Lung microvascular endothelial cell (primary cell): ENCODE data around the gene DHH. TPM values are rescaled to one million over a fixed set of nuclear protein-coding genes. Genes with fewer than 3 reads are reported as not detected.

Experiments used
- total RNA-seq: library from RNA; depleted of rRNA; stranded (reverse); fragments of >200 nt; gene quantifications from 2 replicates; pipeline ENCODE4 v1.2.1, GENCODE V29; 2014

DHH gene
- total RNA-seq, 1 donor from 2014 or later, result 0.20 TPM

Other genes starting within 250 kb of the DHH start
- gene DDX23, start 242.6 kb downstream of the DHH start, total RNA-seq, result 50.8 and 72.4 TPM in 2 replicates
- 1.4 and 3.5 TPM in 2 replicates for gene RND1, start 228.9 kb downstream of the DHH start, total RNA-seq
- gene FKBP11, start 169.3 kb downstream of the DHH start, total RNA-seq, result 9.6 and 9.7 TPM in 2 replicates
- 36.3 and 39.7 TPM in 2 replicates for gene ARF3, start 137.3 kb downstream of the DHH start, total RNA-seq
- gene WNT10B, start 123.1 kb downstream of the DHH start, total RNA-seq, result under 0.01 and 0.22 TPM in 2 replicates
- gene WNT1, start 116.5 kb downstream of the DHH start, total RNA-seq, result not detected in 2 replicates
- under 0.01 TPM in 1 of 2 replicates, not detected in the other for gene DDN, start 95.4 kb downstream of the DHH start, total RNA-seq
- 32.1 and 38.1 TPM in 2 replicates for gene PRKAG1, start 76.0 kb downstream of the DHH start, total RNA-seq
- gene KMT2D, start 34.0 kb downstream of the DHH start, total RNA-seq, result 19.0 and 30.2 TPM in 2 replicates
- gene RHEBL1, start 24.8 kb downstream of the DHH start, total RNA-seq, result 1.2 and 1.5 TPM in 2 replicates
- gene LMBR1L, start 16.0 kb upstream of the DHH start, total RNA-seq, result 68.9 and 76.4 TPM in 2 replicates
- gene TUBA1B, start 36.6 kb upstream of the DHH start, total RNA-seq, result 613 and 894 TPM in 2 replicates
- gene TUBA1A, start 94.3 kb upstream of the DHH start, total RNA-seq, result 674 and 686 TPM in 2 replicates
- 87.5 and 122 TPM in 2 replicates for gene TUBA1C, start 170.3 kb upstream of the DHH start, total RNA-seq
- not detected in 2 replicates for gene PRPH, start 200.3 kb upstream of the DHH start, total RNA-seq
- 1.6 and 8.9 TPM in 2 replicates for gene TROAP, start 228.5 kb upstream of the DHH start, total RNA-seq
- gene C1QL4, start 242.4 kb upstream of the DHH start, total RNA-seq, result not detected in 2 replicates